Trophoblast cell (in vitro differentiated cells and primary cell): ENCODE data around the gene SEMA4A.
"Not testable (repeated sequence)": the region's sequence is repeated elsewhere in the genome, so short reads cannot be mapped to it uniquely, and the experiment has no call there.

ENCODE experiments used
- DNase-seq, 2 donors: peaks; one replicate each; pipeline ENCODE4 v3.0.0-alpha.2; 2016
- H2AFZ ChIP-seq: 2 replicates; pipeline ENCODE4 v1.6.1; 2013; ENCODE audit warnings: low read length, moderate library complexity, mild to moderate bottlenecking; ENCODE audit not compliant: insufficient read depth, poor library complexity
- H2AK5ac ChIP-seq: 2 replicates; pipeline ENCODE4 v1.6.1; 2013; ENCODE audit warnings: mild to moderate bottlenecking, low read length
- H2BK120ac ChIP-seq: 2 replicates; pipeline ENCODE4 v1.6.1; 2013; ENCODE audit warnings: low read length, mild to moderate bottlenecking, moderate library complexity; ENCODE audit not compliant: insufficient read depth, poor library complexity
- H2BK12ac ChIP-seq: 2 replicates; pipeline ENCODE4 v1.6.1; 2013; ENCODE audit warnings: mild to moderate bottlenecking, low read length, moderate library complexity
- H2BK5ac ChIP-seq: 2 replicates; pipeline ENCODE4 v1.6.1; 2013; ENCODE audit warnings: low read length, low read depth, moderate library complexity, mild to moderate bottlenecking; ENCODE audit not compliant: poor library complexity
- H3K14ac ChIP-seq: 2 replicates; pipeline ENCODE4 v1.6.1; 2013; ENCODE audit warnings: mild to moderate bottlenecking, low read length
- H3K18ac ChIP-seq: 2 replicates; pipeline ENCODE4 v1.6.1; 2013; ENCODE audit warnings: mild to moderate bottlenecking, low read length
- H3K23ac ChIP-seq: 2 replicates; pipeline ENCODE4 v1.6.1; 2013; ENCODE audit warnings: low read length
- H3K27ac ChIP-seq: 2 replicates; pipeline ENCODE4 v1.5.1; 2013; ENCODE audit warnings: low read depth, mild to moderate bottlenecking, inconsistent platforms, low read length, moderate library complexity
- H3K27me3 ChIP-seq: 2 replicates; pipeline ENCODE4 v1.6.1; 2013; ENCODE audit warnings: inconsistent platforms, mild to moderate bottlenecking, low read length, moderate library complexity; ENCODE audit not compliant: insufficient read depth
- H3K36me3 ChIP-seq, 2 experiments: 1 replicate in 1 of 2; 2 replicates in 1 of 2; pipeline ENCODE4 v1.6.1; 2013; ENCODE audit warnings: low read length in 2 of 2, mild to moderate bottlenecking in 2 of 2, moderate library complexity in 1 of 2; ENCODE audit not compliant: insufficient read depth in 2 of 2, control insufficient read depth in 1 of 2
- H3K4ac ChIP-seq: 2 replicates; pipeline ENCODE4 v1.6.1; 2013; ENCODE audit warnings: low read depth, mild to moderate bottlenecking, low read length, moderate library complexity
- H3K4me1 ChIP-seq, 2 experiments: 1 replicate in 1 of 2; 2 replicates in 1 of 2; pipeline ENCODE4 v1.6.1; 2013; ENCODE audit warnings: low read length in 2 of 2, mild to moderate bottlenecking in 2 of 2, moderate library complexity in 1 of 2; ENCODE audit not compliant: insufficient read depth in 2 of 2, control insufficient read depth in 1 of 2
- H3K4me2 ChIP-seq: 2 replicates; pipeline ENCODE4 v1.6.1; 2013; ENCODE audit warnings: inconsistent platforms, mild to moderate bottlenecking, low read length, moderate library complexity
- H3K4me3 ChIP-seq: 2 replicates; pipeline ENCODE4 v1.5.1; 2013; ENCODE audit warnings: mild to moderate bottlenecking, low read depth, low read length, inconsistent platforms
- H3K79me1 ChIP-seq: one replicate; pipeline ENCODE4 v1.6.1; 2013; ENCODE audit warnings: low read length
- H3K79me2 ChIP-seq: 2 replicates; pipeline ENCODE4 v1.6.1; 2013; ENCODE audit warnings: low read length, mild to moderate bottlenecking; ENCODE audit not compliant: control insufficient read depth, insufficient read depth, poor library complexity
- H3K9ac ChIP-seq: 2 replicates; pipeline ENCODE4 v1.6.1; 2013; ENCODE audit warnings: mild to moderate bottlenecking, low read length
- H3K9me3 ChIP-seq: 2 replicates; pipeline ENCODE4 v1.6.1; 2013; ENCODE audit warnings: low read depth, mild to moderate bottlenecking, control low read depth, inconsistent platforms, low read length; ENCODE audit not compliant: insufficient read depth
- H4K12ac ChIP-seq: 2 replicates; pipeline ENCODE4 v1.6.1; 2013; ENCODE audit warnings: low read depth, mild to moderate bottlenecking, low read length, moderate library complexity
- H4K8ac ChIP-seq: 2 replicates; pipeline ENCODE4 v1.6.1; 2013; ENCODE audit warnings: low read depth, mild to moderate bottlenecking, low read length, moderate library complexity
- H4K91ac ChIP-seq: one replicate; pipeline ENCODE4 v1.6.1; 2013; ENCODE audit warnings: low read depth, mild to moderate bottlenecking, low read length, moderate library complexity
- WGBS: extraction: QIAGEN DNeasy Blood & Tissue Kit; methylation state at CpG from one replicate; pipeline ENCODE4 v1.1.7; 2013; ENCODE audit warnings: missing lambda C conversion rate; ENCODE audit not compliant: insufficient read length, insufficient coverage; ENCODE audit errors: extremely low coverage; 5-methylcytosine and 5-hydroxymethylcytosine counted together

SEMA4A gene

DNA sequence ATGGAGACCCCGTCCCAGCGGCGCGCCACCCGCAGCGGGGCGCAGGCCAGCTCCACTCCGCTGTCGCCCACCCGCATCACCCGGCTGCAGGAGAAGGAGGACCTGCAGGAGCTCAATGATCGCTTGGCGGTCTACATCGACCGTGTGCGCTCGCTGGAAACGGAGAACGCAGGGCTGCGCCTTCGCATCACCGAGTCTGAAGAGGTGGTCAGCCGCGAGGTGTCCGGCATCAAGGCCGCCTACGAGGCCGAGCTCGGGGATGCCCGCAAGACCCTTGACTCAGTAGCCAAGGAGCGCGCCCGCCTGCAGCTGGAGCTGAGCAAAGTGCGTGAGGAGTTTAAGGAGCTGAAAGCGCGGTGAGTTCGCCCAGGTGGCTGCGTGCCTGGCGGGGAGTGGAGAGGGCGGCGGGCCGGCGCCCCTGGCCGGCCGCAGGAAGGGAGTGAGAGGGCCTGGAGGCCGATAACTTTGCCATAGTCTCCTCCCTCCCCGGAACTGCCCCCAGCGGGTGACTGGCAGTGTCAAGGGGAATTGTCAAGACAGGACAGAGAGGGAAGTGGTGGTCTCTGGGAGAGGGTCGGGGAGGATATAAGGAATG lies 38.4 kb upstream of the SEMA4A start:
- peak overlapping the region; percentile 92 for H3K18ac ChIP-seq
- peak overlapping the region; percentile 75 for H2AK5ac ChIP-seq
- peak overlapping the region; percentile 22 for H4K91ac ChIP-seq
- H4K12ac ChIP-seq: no peak overlapping the region
- H3K27ac ChIP-seq: peak overlapping the region; percentile 16
- WGBS: no CpG with 5 or more reads among the region's 49 CpGs
- peak overlapping the region; percentile 7 for H4K8ac ChIP-seq
- peak overlapping the region; percentile 35 for H3K4ac ChIP-seq
- H2AFZ ChIP-seq: no peak overlapping the region
- peaks cover 32% of the 10 kb centered on the region for H3K79me1 ChIP-seq
- no peak overlapping the region for H3K23ac ChIP-seq
- H2BK5ac ChIP-seq: peak overlapping the region; percentile 80
- peaks cover 27% of the 10 kb centered on the region for H3K79me2 ChIP-seq
- H3K4me3 ChIP-seq: peak overlapping the region; percentile 92
- H3K27me3 ChIP-seq: no peaks in the 10 kb centered on the region
- H2BK12ac ChIP-seq: peak overlapping the region; percentile 20
- H3K4me2 ChIP-seq: peak overlapping the region; percentile 86
- no peaks in the 10 kb centered on the region for H3K9me3 ChIP-seq
- peak in 1 of 2 donors; percentile 34 for DNase-seq
- peaks cover 25 to 35% of the 10 kb centered on the region in 2 experiments for H3K4me1 ChIP-seq
- peaks cover 0 to 2% of the 10 kb centered on the region in 2 experiments for H3K36me3 ChIP-seq
- H3K9ac ChIP-seq: peak overlapping the region; percentile 87
- peak overlapping the region; percentile 8 for H3K14ac ChIP-seq
- peak overlapping the region; percentile 5 for H2BK120ac ChIP-seq

DNA sequence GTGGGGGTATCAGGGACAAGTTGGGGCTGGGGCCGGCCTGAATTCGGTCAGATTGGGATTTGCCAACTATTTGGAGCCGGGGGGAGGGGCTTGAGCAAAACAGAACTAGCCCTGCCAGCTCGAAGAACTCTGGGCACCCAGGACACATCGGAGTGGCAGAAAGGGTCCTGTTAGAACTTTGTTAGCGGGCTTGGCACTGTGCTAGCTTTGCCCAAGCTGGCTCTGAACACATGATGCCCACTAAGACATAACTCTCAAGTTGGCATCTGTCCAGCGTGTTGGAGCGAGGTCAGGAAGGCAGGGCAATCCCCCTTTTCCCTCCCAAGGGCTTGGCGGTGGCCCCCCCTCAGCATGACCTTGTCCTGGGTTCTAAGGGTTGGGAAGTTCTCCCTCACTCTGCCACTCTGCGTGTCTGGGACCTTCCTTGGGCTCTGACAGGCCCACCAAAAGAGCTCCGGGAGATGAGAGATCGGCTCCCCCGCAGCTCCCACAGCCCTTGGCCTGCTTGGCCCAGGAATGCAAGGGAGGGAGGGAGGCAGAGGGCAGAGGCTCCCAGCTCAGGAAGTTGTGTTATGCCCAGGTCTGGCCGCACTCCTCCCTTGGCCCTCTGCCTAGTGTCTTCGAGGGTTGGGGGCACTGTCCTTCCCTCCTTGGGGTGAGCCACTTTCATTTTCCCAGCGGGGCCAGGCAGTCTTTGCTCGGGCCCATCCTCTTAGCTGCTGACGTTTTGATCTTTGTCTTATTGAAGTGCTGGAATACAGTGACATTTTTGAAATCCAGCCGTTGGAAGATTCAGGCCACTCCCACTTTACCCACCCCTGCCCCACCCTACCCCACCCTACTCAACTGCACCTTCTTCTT lies 37.6 kb upstream of the SEMA4A start:
- peak overlapping the region; percentile 87 for H3K9ac ChIP-seq
- peak overlapping the region; percentile 58 for H2AK5ac ChIP-seq
- H3K4ac ChIP-seq: peak overlapping the region; percentile 35
- peak overlapping the region; percentile 59 for H3K14ac ChIP-seq
- no CpG with 5 or more reads among the region's 19 CpGs for WGBS
- peak overlapping the region; percentile 92 for H3K18ac ChIP-seq
- peak overlapping the region; percentile 24 for H2BK120ac ChIP-seq
- H2AFZ ChIP-seq: no peak overlapping the region
- no peak overlapping the region for H4K12ac ChIP-seq
- H3K9me3 ChIP-seq: no peaks in the 10 kb centered on the region
- H3K27ac ChIP-seq: peak overlapping the region; percentile 16
- H4K8ac ChIP-seq: peak overlapping the region; percentile 6
- H4K91ac ChIP-seq: peak overlapping the region; percentile 22
- no peaks in the 10 kb centered on the region for H3K27me3 ChIP-seq
- H3K4me3 ChIP-seq: peak overlapping the region; percentile 92
- peak overlapping the region; percentile 86 for H3K4me2 ChIP-seq
- peaks cover 31% of the 10 kb centered on the region for H3K79me2 ChIP-seq
- no peak overlapping the region for H3K23ac ChIP-seq
- peaks cover 0 to 4% of the 10 kb centered on the region in 2 experiments for H3K36me3 ChIP-seq
- peak overlapping the region; percentile 80 for H2BK5ac ChIP-seq
- H3K79me1 ChIP-seq: peaks cover 38% of the 10 kb centered on the region
- H3K4me1 ChIP-seq: peaks cover 32 to 42% of the 10 kb centered on the region in 2 experiments
- no peak overlapping the region for H2BK12ac ChIP-seq
- peak; percentile 55 to 59 for DNase-seq

DNA sequence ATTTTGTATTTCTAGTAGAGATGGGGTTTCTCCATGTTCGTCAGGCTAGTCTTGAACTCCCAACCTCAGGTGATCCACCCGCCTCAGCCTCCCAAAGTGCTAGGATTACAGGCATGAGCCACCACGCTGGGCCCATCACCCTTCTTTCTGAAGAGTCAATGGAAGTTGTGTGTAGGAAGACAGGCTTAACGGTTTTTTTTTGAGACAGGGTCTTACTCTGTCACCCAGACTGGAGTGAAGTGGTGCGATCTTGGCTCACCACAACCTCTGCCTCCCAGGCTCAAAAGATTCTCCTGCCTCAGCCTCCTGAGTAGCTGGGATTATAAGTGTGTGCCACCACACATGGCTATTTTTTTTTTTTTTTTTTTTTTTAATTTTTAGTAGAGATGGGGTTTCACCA lies 36.7 kb upstream of the SEMA4A start:
- H4K8ac ChIP-seq, H3K4me3 ChIP-seq, DNase-seq, H3K36me3 ChIP-seq, H3K27ac ChIP-seq, H4K12ac ChIP-seq, H2BK12ac ChIP-seq, H3K9me3 ChIP-seq, H2BK5ac ChIP-seq, H3K9ac ChIP-seq, H2BK120ac ChIP-seq, H3K14ac ChIP-seq, H3K18ac ChIP-seq, H2AFZ ChIP-seq, H3K23ac ChIP-seq, H3K27me3 ChIP-seq, H2AK5ac ChIP-seq, H4K91ac ChIP-seq: not testable (repeated sequence)
- Histone ChIP-seq H3K4me1 (peaks cover 42 to 52% of the 10 kb centered on the region in 2 experiments), H3K79me1 (peaks cover 44% of the 10 kb centered on the region), H3K4ac (peak overlapping the region; percentile 66), H3K79me2 (peaks cover 37% of the 10 kb centered on the region), H3K4me2 (peak overlapping the region; percentile 86)
- WGBS: no CpG with 5 or more reads among the region's 5 CpGs

- Histone ChIP-seq H4K8ac (no peak overlapping the region), H3K36me3 (peaks cover 0 to 10% of the 10 kb centered on the region in 2 experiments), H3K27ac (peak overlapping the region; percentile 91), H3K79me1 (peaks cover 47% of the 10 kb centered on the region), H2AFZ (no peak overlapping the region), H3K4ac (peak overlapping the region; percentile 64), H3K79me2 (peaks cover 39% of the 10 kb centered on the region), H3K14ac (peak overlapping the region; percentile 30), H3K23ac (no peak overlapping the region), H3K9me3 (no peaks in the 10 kb centered on the region), H3K18ac (peak overlapping the region; percentile 55), H3K27me3 (no peaks in the 10 kb centered on the region), H4K91ac (no peak overlapping the region), H3K9ac (no peak overlapping the region), H3K4me3 (no peak overlapping the region), H3K4me1 (peaks cover 45 to 53% of the 10 kb centered on the region in 2 experiments), H4K12ac (no peak overlapping the region), H2BK5ac (peak overlapping the region; percentile 23), H2BK120ac (no peak overlapping the region), H2BK12ac (peak overlapping the region; percentile 46), H3K4me2 (peak overlapping the region; percentile 36), H2AK5ac (no peak overlapping the region)
- WGBS: no CpG with 5 or more reads among the region's 13 CpGs
- peak; percentile 78 to 90 for DNase-seq
Measured at GRCh38 chr1:156117414-156118176, 35.8 kb upstream of the SEMA4A start.
